Left ventricle myocardium inferior (tissue), 1 donor: ENCODE measurements around the gene BCKDK. TPM values are rescaled to one million over a fixed set of nuclear protein-coding genes. Genes with fewer than 3 reads are reported as not detected.

ENCODE experiments used
- DNase-seq: peaks from one replicate; pipeline ENCODE4 v3.0.0-alpha.2; 2020
- H3K27ac ChIP-seq: fragments of 200-600 bp; replicated peaks from 2 replicates; pipeline ENCODE4 v1.8.0; 2021
- H3K27me3 ChIP-seq: fragments of 200-600 bp; 2 replicates; pipeline ENCODE4 v1.8.0; 2021; ENCODE audit warnings: low read depth
- H3K36me3 ChIP-seq: fragments of 200-600 bp; 2 replicates; pipeline ENCODE4 v1.8.0; 2021
- H3K4me1 ChIP-seq: fragments of 200-600 bp; 2 replicates; pipeline ENCODE4 v1.8.0; 2021
- H3K4me3 ChIP-seq: fragments of 200-600 bp; 2 replicates; pipeline ENCODE4 v1.8.0; 2021; ENCODE audit warnings: mild to moderate bottlenecking, moderate library complexity
- H3K9me3 ChIP-seq: fragments of 200-600 bp; replicated peaks from 2 replicates; pipeline ENCODE4 v1.8.0; 2021
- CTCF ChIP-seq: fragments of 200-600 bp; IDR thresholded peaks from 2 replicates; pipeline ENCODE4 v1.8.0; 2021; ENCODE audit warnings: antibody characterized with exemption, mild to moderate bottlenecking, borderline replicate concordance
- intact Hi-C: fragments of 100-400 bp; cut with micrococcal nuclease; formaldehyde crosslinking; loops from one replicate; pipeline ENCODE4 v1.11.0; 2022
- total RNA-seq: library from RNA; stranded (reverse); fragmentation: NEBNext Ultra II Directional; extraction: Animal tissue kit (Norgen Biotek cat#: 25700); gene quantifications from one replicate; pipeline ENCODE4 v1.2.1, GENCODE V29; 2021
- donor health status: DM: no; HTN: yes; CAD: no; lungs with severe emphysema.

Gene BCKDK
- total RNA-seq, 1 donor from 2014 or later = 75.9 TPM

- H3K9me3 ChIP-seq = no peaks in the 10 kb centered on the region
- no peak overlapping the region for H3K4me3 ChIP-seq
- H3K27ac ChIP-seq = no peak overlapping the region
- H3K36me3 ChIP-seq = peaks cover 60% of the 10 kb centered on the region
- DNase-seq = no peak
- TF ChIP-seq CTCF = no peak
- H3K27me3 ChIP-seq = no peaks in the 10 kb centered on the region
- intact Hi-C loops = no loop called here
- H3K4me1 ChIP-seq = peaks cover 2% of the 10 kb centered on the region
Observed at GRCh38 chr16:31087971-31088370, 20.2 kb upstream of the BCKDK start.

GRCh38 chr16:31088459-31089183 lies 19.6 kb upstream of the BCKDK start, which contains the start of gene PRSS53:
PRSS53 (minus strand) TSS chr16:31088943; CDS start chr16:31088809, 134 bp downstream.
- intact Hi-C loops = no loop called here
- no peak for DNase-seq

DNA sequence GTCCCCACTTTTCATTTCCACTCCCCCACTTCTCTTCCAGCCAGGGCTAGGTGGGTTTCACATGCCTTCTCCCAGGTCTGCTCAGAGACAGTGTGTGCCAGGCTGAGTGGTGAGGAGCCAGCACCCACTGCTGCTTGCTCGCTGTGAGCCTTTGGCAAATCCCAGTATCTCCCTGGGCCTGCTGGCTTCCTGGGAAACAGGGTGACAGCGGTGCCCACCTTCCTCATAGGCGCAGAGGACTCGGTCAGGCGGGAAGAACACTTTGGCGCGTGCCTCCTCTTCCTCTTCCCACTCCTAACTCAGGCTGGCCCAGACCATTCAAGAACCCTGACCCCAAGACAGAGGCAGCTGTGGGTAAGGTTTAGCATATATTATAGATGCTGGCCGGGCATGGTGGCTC lies 19.0 kb upstream of the BCKDK start:
- intact Hi-C loops = no loop called here

More at GRCh38 chr16:31088459-31089183, 19.6 kb upstream of the BCKDK start, which contains the start of gene PRSS53:
- H3K27me3 ChIP-seq = no peaks in the 10 kb centered on the region
- peaks cover 53% of the 10 kb centered on the region for H3K36me3 ChIP-seq
- peaks cover 6% of the 10 kb centered on the region for H3K4me1 ChIP-seq
- H3K4me3 ChIP-seq = no peak within 1 kb of the TSS
- no peak within 1 kb of the TSS for H3K27ac ChIP-seq
- H3K9me3 ChIP-seq = no peaks in the 10 kb centered on the region
- no peak for TF ChIP-seq CTCF

DNA sequence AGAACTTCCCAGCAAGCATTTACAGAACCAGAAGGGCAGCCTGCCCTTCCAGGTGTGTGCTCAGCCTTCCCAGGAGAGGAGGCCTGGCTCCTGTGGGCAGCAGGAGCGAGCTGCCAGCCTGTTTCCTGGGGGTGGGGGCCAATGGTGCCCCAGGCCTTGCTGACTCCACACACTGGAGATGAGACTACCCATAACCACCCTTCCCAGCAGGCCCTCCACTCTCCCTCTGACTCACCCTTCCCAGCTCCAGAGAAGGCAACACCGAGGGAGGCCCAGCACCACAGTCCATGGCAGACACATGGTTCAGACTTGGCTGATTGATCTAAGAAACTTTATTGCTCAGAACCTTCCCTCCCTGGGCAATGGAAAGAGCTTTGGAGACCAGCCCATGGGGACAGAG lies 17.6 kb upstream of the BCKDK start:
- Histone ChIP-seq H3K27me3 (no peaks in the 10 kb centered on the region), H3K4me1 (peaks cover 23% of the 10 kb centered on the region), H3K4me3 (no peak overlapping the region), H3K36me3 (peaks cover 39% of the 10 kb centered on the region), H3K9me3 (no peaks in the 10 kb centered on the region), H3K27ac (no peak overlapping the region)
- no peak for DNase-seq
- TF ChIP-seq CTCF = no peak
- intact Hi-C loops = no loop called here

More for the DNA sequence above, 19.0 kb upstream of the BCKDK start:
- Histone ChIP-seq H3K9me3 (no peaks in the 10 kb centered on the region), H3K27me3 (no peaks in the 10 kb centered on the region), H3K27ac (no peak overlapping the region), H3K4me1 (peaks cover 12% of the 10 kb centered on the region), H3K4me3 (no peak overlapping the region), H3K36me3 (peaks cover 48% of the 10 kb centered on the region)
- no peak for DNase-seq
- TF ChIP-seq CTCF = no peak

GRCh38 chr16:31092330-31092729 lies 15.9 kb upstream of the BCKDK start:
- intact Hi-C loops = no loop called here

More at GRCh38 chr16:31092330-31092729, 15.9 kb upstream of the BCKDK start:
- DNase-seq = no peak
- Histone ChIP-seq H3K9me3 (no peaks in the 10 kb centered on the region), H3K36me3 (peaks cover 27% of the 10 kb centered on the region), H3K27ac (no peak overlapping the region), H3K4me1 (peaks cover 24% of the 10 kb centered on the region), H3K4me3 (no peak overlapping the region), H3K27me3 (no peaks in the 10 kb centered on the region)
- TF ChIP-seq CTCF = no peak
